ENCODE measurements around the gene EDAR. TPM values are rescaled to one million over a fixed set of nuclear protein-coding genes. Genes with fewer than 3 reads are reported as not detected.

The EDAR gene
- total RNA-seq, result not detected in 2 replicates

GRCh38 chr2:108988796-108989713, at the start of gene EDAR:
Gene EDAR, minus strand, starts transcription at chr2:108989220. Its CDS starts 58,206 bp downstream, at chr2:108931014.
- peak; percentile 20 to 67 for DNase-seq (ENCODE audit: low read depth in 2 of 2)

DNA sequence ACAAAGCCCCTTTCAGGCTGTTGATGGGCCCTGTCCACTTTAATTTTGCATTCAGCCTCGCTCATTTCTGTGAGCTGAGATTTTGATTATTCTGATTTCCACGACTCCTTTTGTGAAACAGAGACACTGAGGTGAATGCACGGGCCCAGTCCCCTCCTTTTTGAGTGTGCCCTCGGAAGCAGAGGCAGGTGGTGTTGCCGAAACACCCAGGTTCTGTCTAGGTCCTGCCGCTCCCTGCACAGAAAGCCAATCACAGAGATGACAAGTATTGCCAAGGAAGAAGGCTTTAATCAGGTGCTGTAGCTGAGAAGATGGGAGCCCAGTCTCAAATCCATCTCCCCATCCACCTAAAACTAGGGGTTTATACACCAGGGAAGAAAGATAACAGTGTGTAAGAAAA, 44.2 kb upstream of the EDAR start:
- DNase-seq (ENCODE audit: low read depth in 2 of 2), result no peak

DNA sequence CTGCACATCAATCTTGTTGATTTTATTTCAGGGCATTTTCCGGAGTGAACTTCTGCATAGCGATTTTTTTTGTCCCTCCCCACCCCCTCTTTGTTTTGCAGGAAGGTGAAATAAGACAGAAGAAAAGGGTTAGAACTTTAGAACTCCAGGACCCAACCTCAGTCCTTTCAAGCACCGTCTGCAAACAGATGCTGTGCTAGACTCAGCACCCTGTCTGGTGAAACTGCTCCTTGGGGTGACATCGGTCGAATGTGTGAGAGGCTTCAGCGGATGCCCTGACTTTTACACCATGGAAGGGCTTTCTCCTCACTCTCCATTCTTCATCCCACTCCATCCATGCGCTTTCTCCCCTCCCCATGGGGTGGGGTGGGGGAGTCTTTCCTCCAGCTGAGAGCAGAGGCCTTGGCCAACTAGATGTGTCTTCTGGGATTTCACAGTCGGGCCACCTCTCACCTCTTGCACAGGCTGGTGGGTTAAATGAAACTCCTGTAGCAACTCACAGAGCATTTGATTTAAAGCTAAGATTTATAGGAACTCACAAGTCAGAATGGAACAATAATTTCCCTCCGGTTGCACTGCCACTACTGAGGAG, 43.3 kb upstream of the EDAR start:
- no peak for DNase-seq (ENCODE audit: low read depth in 2 of 2)

DNA sequence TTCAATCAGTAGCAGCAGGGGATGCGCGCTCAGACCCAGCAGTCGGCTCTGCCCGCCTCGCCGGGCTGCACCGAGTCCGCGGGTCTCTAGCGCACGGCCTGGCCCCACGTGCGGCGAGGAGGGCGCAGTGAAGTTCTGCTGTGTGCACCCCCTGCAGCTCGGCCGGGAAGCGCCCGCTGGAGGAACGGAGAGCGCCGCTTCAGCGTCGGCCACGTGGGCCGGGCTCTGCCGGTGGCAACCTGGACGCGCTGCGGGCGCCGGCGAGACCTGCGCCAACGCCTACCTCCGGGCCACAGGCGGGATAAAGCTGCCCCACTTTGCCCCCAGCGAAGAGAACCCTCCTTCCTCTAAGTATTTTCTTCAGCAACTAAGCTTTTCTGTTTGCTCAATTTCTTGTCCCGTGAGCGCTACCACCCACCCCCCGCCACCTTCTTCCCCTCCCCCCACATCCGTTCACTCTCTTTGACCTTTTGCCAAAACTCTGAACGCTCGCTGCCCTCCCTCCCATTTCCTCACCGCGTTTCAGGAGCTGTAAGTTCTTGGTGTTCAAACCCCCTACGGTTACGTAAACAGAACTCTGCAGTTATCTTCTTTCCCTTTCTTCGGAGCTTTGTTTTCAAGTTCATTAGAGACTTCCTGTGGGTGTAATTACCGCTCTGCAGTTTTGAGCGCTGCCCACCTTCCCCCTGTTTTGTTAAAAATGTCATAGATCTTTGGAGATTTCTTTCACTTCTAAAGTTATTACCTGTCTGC, 42.6 kb upstream of the EDAR start:
- DNase-seq (ENCODE audit: low read depth in 2 of 2), result peak; percentile 34 to 61

- no peak for DNase-seq (ENCODE audit: low read depth in 2 of 2)
These were observed 42.0 kb upstream of the EDAR start for GRCh38 chr2:109030870-109031475.

DNA sequence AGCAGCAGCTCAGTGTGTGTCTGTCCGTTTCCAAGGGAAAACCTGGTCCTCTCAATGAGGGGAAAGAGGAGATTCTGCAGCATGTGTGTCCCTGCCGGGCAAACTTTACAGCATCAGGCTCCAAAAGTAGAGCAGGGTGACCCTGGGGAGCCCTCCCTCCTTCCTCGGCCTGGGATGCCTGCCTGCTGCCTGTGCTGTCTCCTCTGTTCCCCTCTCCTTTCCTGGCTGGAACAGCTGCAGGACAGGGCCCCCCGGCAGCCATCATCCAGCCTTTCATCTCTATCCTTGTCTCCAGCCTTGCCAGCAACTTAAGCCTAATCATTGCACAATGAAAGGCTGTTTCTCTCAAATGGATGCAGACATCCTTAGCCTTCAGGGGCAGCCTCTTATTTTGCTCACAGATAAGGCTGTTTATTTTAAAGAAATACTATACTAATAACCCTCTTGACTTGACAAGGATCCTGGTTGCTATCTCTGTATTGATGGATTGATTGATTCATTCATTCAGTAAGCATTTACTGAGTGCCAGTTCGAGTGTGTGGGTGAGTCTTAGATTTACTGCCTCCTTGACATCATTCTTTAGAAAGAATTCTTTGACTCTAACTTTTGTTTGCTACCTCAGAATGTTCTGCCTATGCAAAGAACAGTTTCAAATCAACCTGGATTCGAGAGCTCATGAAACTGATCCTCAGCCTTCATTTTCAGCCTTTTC, 40.6 kb upstream of the EDAR start:
- no peak for DNase-seq (ENCODE audit: low read depth in 2 of 2)

- DNase-seq (ENCODE audit: low read depth in 2 of 2), result no peak
These were observed 39.9 kb upstream of the EDAR start for GRCh38 chr2:109028738-109029489.

GRCh38 chr2:109028277-109028676, 39.3 kb upstream of the EDAR start:
- DNase-seq (ENCODE audit: low read depth in 2 of 2), result no peak

- no peak for DNase-seq (ENCODE audit: low read depth in 2 of 2)
These were observed 38.7 kb upstream of the EDAR start for GRCh38 chr2:109027702-109028101.

DNA sequence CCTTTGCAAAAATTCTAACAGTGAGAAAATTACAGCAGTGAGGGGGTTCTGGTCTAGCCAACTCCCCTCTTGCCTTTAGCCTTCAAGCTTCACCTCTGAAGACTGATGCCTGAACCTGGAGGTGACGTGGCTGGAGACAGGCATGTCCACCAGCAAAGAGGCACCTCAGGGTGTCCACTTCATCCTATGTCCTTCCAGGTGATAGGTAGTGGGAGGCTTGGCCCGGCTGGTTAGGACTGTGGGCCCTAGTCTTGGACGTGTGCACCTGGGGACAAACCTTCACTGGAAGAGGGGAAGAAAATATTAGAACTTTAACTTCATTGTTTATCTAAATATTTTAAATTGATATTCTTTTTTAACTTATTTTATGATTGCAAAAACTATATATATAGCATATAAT, 35.5 kb upstream of the EDAR start:
- DNase-seq (ENCODE audit: low read depth in 2 of 2), result no peak

- no peak for DNase-seq (ENCODE audit: low read depth in 2 of 2)
These were observed 32.9 kb upstream of the EDAR start for GRCh38 chr2:109021895-109022300.

- DNase-seq (ENCODE audit: low read depth in 2 of 2), result peak in 1 of 2 donors; percentile 28
These were observed 31.2 kb upstream of the EDAR start for GRCh38 chr2:109020217-109020637.

- no peak for DNase-seq (ENCODE audit: low read depth in 2 of 2)
These were observed 29.4 kb upstream of the EDAR start for GRCh38 chr2:109018452-109018851.

DNA sequence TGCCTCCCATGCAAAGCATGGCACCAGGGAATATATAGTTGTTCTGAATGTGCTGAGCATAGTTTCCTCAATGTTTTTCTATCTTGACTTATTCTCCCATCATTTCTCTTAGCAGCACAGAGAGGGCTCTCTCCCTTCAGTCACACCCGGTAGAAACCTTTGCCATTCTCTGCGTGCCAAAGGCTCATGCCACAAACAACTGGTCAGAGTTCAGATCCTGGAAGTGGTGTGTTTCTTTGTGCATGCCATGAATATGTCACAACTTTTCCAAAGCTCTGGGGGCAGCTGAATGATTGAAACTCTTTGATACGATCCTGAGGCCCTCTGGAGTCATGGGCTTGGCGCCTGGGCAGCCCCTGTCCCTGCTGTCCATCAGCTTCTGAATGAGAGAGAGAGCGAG, 28.0 kb upstream of the EDAR start:
- peak in 1 of 2 donors; percentile 10 for DNase-seq (ENCODE audit: low read depth in 2 of 2)

DNA sequence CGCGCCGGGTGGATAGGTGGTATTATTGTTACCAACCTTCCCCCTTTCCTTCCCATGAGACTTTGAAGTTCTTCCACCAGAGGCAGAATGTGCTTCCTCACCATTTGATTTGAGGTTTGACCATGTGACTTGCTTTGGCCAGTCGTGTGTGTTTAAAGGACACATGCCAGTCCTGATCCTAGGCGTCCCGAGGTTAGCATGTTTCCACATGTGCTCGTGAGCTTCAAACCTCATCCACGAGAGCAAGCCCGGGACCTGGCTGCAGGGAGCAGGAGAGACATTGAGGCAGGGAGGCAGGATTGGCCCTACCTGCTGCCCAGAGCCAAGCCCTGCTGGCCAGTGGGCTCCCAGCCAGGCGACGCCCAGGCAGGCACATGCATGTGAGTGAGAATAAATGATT, 27.4 kb upstream of the EDAR start:
- DNase-seq (ENCODE audit: low read depth in 2 of 2), result no peak

- peak in 1 of 2 donors; percentile 46 for DNase-seq (ENCODE audit: low read depth in 2 of 2)
These were observed 25.5 kb upstream of the EDAR start for GRCh38 chr2:109014476-109014875.

DNA sequence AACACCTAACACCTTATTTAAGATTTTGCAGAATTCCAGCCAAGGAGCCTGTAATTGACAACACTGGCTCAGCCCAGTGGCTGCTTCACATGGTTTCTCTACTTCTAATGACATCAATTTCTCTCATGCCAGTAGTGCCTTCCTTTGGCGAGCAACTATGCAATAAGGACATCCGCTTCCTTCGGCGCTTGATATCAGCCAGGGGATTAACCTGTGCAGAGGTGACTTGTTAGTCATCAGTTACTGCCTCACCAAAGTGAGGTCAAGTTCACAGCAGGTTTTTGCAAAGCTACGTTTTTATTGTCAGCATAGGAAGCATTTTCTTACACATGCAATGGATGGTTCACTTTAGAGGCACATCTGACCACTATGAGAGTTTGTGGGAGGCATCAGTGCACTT, 24.0 kb upstream of the EDAR start:
- DNase-seq (ENCODE audit: low read depth in 2 of 2), result no peak

DNA sequence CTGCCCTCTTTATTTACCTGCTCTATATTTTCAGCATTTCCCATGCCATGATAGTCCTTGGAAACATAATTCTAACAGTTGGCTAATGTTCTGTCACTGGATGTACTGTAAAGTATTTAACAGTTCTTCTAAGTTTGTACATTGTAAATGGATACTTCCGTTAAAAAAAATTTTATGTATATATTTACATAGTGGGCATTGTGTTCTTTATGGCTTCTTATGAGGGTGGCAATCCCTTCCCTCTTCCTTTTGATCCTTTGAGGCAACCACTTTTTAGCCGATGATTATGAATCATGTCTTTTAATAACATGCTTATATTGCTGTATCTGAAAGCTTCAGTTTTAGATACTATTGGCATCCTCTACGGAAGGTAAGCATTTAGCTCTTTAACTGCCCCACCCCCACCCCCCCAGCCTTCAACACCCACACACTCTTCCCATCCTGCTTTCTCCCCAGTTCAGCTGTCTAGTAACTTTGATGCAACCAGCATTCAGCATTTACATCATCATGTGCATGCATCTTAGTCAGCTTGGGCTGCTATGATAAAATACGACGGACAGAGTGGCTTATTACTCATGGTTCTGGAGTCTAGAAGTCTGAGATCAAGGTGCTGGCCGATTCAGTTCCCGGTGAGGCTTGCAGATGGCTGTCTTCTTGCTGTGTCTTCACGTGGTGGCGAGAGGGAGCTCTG, 21.0 kb upstream of the EDAR start:
- no peak for DNase-seq (ENCODE audit: low read depth in 2 of 2)

GRCh38 chr2:109006971-109007370, 18.0 kb upstream of the EDAR start:
- no peak for DNase-seq (ENCODE audit: low read depth in 2 of 2)
